ENCODE data around the gene KRT84. TPM values are rescaled to one million over a fixed set of nuclear protein-coding genes. Genes with fewer than 3 reads are reported as not detected.

The KRT84 gene
- total RNA-seq, 4 donors from 2014 or later, result not detected

GRCh38 chr12:52378091-52378490, 7.4 kb downstream of the KRT84 start:
- Histone ChIP-seq H3K4me3 (no peak overlapping the region), H3K27ac (replicated peaks in 1 of 4) (no peak overlapping the region), H3K9me3 (no peaks in the 10 kb centered on the region), H3K36me3 (no peaks in the 10 kb centered on the region), H3K4me1 (no peaks in the 10 kb centered on the region), H3K27me3 (peaks cover 0 to 9% (median 0%) of the 10 kb centered on the region in 4 donors)
- TF ChIP-seq POLR2AphosphoS5 (IDR thresholded peaks at IDR 0.05) (no peak), CTCF (IDR thresholded peaks at IDR 0.05) (no peak), EP300 (IDR thresholded peaks at IDR 0.05) (no peak), POLR2A (IDR thresholded peaks at IDR 0.05; ENCODE audit: low read depth) (no peak)
- WGBS, result 66% methylated on average over 11 of the region's 19 CpGs
- intact Hi-C loops (cut with DNase I), result loop anchor here (10.0 kb wide), 2 partner anchors 197 to 607 kb away; partner anchors contain the start of gene KRT74
- no peak for DNase-seq (ENCODE audit: extremely low spot score)

GRCh38 chr12:52377266-52377665, 8.2 kb downstream of the KRT84 start:
- peaks cover 0 to under 1% (median 0%) of the 10 kb centered on the region in 4 donors for H3K4me1 ChIP-seq
- TF ChIP-seq EP300 (IDR thresholded peaks at IDR 0.05), result no peak
- no peak for TF ChIP-seq POLR2AphosphoS5 (IDR thresholded peaks at IDR 0.05)
- no peak for TF ChIP-seq POLR2A (IDR thresholded peaks at IDR 0.05; ENCODE audit: low read depth)
- no peak for TF ChIP-seq CTCF (IDR thresholded peaks at IDR 0.05)
- no peak overlapping the region for H3K4me3 ChIP-seq
- H3K27ac ChIP-seq (replicated peaks in 1 of 4), result no peak overlapping the region
- 92% methylated on average over 8 of the region's 8 CpGs for WGBS
- no peaks in the 10 kb centered on the region for H3K36me3 ChIP-seq
- no peak for DNase-seq (ENCODE audit: extremely low spot score)
- H3K27me3 ChIP-seq, result peaks cover 0 to 9% (median 0%) of the 10 kb centered on the region in 4 donors
- H3K9me3 ChIP-seq, result no peaks in the 10 kb centered on the region
- intact Hi-C loops (cut with DNase I), result loop anchor here (10.0 kb wide), 2 partner anchors 198 to 608 kb away; partner anchors contain the start of gene KRT74

GRCh38 chr12:52372216-52373154, 13.0 kb downstream of the KRT84 start:
- intact Hi-C loops (cut with DNase I), result loop anchor here (5.0 to 10.0 kb wide), 4 partner anchors 135 to 612 kb away; partner anchors contain the start of gene KRT74
- Histone ChIP-seq H3K27ac (replicated peaks in 1 of 4) (peak overlapping the region in 3 of 4 donors; percentile 31 to 66 (median 45)), H3K27me3 (peaks cover 0 to 1% (median 0%) of the 10 kb centered on the region in 4 donors), H3K36me3 (no peaks in the 10 kb centered on the region), H3K9me3 (no peaks in the 10 kb centered on the region), H3K4me3 (no peak overlapping the region), H3K4me1 (peaks cover 0 to 18% (median 13%) of the 10 kb centered on the region in 4 donors)
- peak; percentile 94 for DNase-seq (ENCODE audit: extremely low spot score)
- WGBS, result 44% methylated on average over 10 of the region's 10 CpGs
- TF ChIP-seq CTCF (IDR thresholded peaks at IDR 0.05) (peak; percentile 64 to 84 (median 75)), POLR2AphosphoS5 (IDR thresholded peaks at IDR 0.05) (peak in 1 of 2 donors; percentile 22), POLR2A (IDR thresholded peaks at IDR 0.05; ENCODE audit: low read depth) (no peak), EP300 (IDR thresholded peaks at IDR 0.05) (no peak)

- 88% methylated on average over 3 of the region's 3 CpGs for WGBS
- Histone ChIP-seq H3K27ac (replicated peaks in 1 of 4) (peak overlapping the region; percentile 25 to 66 (median 38)), H3K4me3 (no peak overlapping the region), H3K4me1 (peaks cover 0 to 18% (median 13%) of the 10 kb centered on the region in 4 donors), H3K36me3 (no peaks in the 10 kb centered on the region), H3K27me3 (no peaks in the 10 kb centered on the region), H3K9me3 (no peaks in the 10 kb centered on the region)
- TF ChIP-seq CTCF (IDR thresholded peaks at IDR 0.05) (no peak), EP300 (IDR thresholded peaks at IDR 0.05) (no peak)
- intact Hi-C loops (cut with DNase I), result loop anchor here (5.0 to 10.0 kb wide), 4 partner anchors 136 to 613 kb away; partner anchors contain the start of gene KRT74
- no peak for DNase-seq (ENCODE audit: extremely low spot score)
Observed at GRCh38 chr12:52371716-52372115, 13.7 kb downstream of the KRT84 start.
